Activated T-helper 2 cell treated with anti-CD3 and anti-CD28 coated beads, Interferon-gamma antibody, Interleukin-2, Interleukin-4, amounts not matched to agents 10 μg/mL and 5 μg/mL and 100 μg/mL, durations not matched to agents 14 hours and 24 hours and 36 hours (primary cell): ENCODE results near the gene AMOT. TPM values are rescaled to one million over a fixed set of nuclear protein-coding genes. Genes with fewer than 3 reads are reported as not detected.

Source experiments
- DNase-seq: peaks from one replicate; pipeline ENCODE4 v3.0.0; 2021; ENCODE audit warnings: low spot score
- H3K27ac Mint-ChIP-seq: one replicate; pipeline ENCODE4 v1.8.0; 2021; ENCODE audit warnings: mixed read lengths
- H3K27me3 Mint-ChIP-seq: one replicate; pipeline ENCODE4 v1.8.0; 2021; ENCODE audit warnings: low read depth, mixed read lengths
- H3K36me3 Mint-ChIP-seq: one replicate; pipeline ENCODE4 v1.8.0; 2021; ENCODE audit warnings: low read depth, mixed read lengths
- H3K4me1 Mint-ChIP-seq: one replicate; pipeline ENCODE4 v1.8.0; 2021; ENCODE audit warnings: low read depth, mixed read lengths
- H3K4me3 Mint-ChIP-seq: one replicate; pipeline ENCODE4 v1.8.0; 2021; ENCODE audit warnings: low read depth, mild to moderate bottlenecking, moderate library complexity, mixed read lengths
- H3K9me3 Mint-ChIP-seq: one replicate; pipeline ENCODE4 v1.8.0; 2021; ENCODE audit warnings: mixed read lengths
- intact Hi-C: fragments of 100-400 bp; cut with micrococcal nuclease; formaldehyde crosslinking; loops from one replicate; pipeline ENCODE4 v1.15.1; 2023
- total RNA-seq: library from RNA; stranded (reverse); gene quantifications from 2 replicates; pipeline ENCODE4 v1.2.3, GENCODE V29; 2022

The AMOT gene
- total RNA-seq, 1 donor from 2014 or later = 1.7 TPM

DNA sequence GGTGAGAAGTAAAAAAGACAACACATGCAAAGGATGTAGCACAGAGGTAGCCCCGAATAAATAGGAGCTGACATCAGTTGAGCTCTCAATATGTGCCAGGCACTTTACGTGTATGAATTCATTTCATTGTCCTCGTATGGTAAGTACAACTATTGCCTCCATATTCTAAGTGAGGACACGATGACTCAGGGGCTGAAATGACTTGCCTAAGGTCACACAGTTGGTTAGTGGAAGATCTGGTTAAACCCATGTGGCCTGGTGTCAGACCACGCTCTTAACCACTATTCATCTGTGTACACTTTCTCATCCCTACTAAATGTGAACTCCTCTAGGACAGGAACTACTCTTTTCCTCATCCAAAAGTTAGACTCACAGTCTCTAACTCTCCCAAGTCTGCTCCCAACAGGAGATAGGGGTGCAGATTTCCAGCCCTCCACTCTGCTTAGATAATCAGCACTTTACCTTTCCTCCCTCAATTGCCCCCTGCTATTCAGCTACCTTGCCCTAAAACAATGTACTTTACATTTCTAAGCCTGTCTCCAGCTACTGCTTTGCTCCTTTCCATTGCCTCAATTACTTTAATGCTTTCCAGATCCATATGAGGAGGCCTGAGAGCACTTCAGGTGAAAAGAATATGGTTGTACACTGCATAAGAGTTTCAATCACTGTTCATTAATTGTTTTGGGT, 102.1 kb downstream of the AMOT start:
- no peak overlapping the region for H3K4me3 Mint-ChIP-seq
- no peaks in the 10 kb centered on the region for H3K36me3 Mint-ChIP-seq
- H3K27ac Mint-ChIP-seq = no peak overlapping the region
- H3K27me3 Mint-ChIP-seq = peaks cover 19% of the 10 kb centered on the region
- H3K4me1 Mint-ChIP-seq = no peaks in the 10 kb centered on the region
- intact Hi-C loops = no loop called here
- no peak for DNase-seq
- H3K9me3 Mint-ChIP-seq = no peaks in the 10 kb centered on the region

GRCh38 chrX:112736310-112736709, 104.3 kb downstream of the AMOT start:
- Mint-ChIP-seq H3K4me3 (no peak overlapping the region), H3K4me1 (no peaks in the 10 kb centered on the region), H3K9me3 (no peaks in the 10 kb centered on the region), H3K27me3 (peaks cover 16% of the 10 kb centered on the region), H3K36me3 (no peaks in the 10 kb centered on the region), H3K27ac (no peak overlapping the region)
- no peak for DNase-seq
- intact Hi-C loops = no loop called here

GRCh38 chrX:112735147-112735546, 105.5 kb downstream of the AMOT start:
- Mint-ChIP-seq H3K36me3 (no peaks in the 10 kb centered on the region), H3K27me3 (peaks cover 21% of the 10 kb centered on the region), H3K4me1 (no peaks in the 10 kb centered on the region), H3K27ac (no peak overlapping the region), H3K9me3 (no peaks in the 10 kb centered on the region), H3K4me3 (no peak overlapping the region)
- DNase-seq = no peak
- intact Hi-C loops = no loop called here

DNA sequence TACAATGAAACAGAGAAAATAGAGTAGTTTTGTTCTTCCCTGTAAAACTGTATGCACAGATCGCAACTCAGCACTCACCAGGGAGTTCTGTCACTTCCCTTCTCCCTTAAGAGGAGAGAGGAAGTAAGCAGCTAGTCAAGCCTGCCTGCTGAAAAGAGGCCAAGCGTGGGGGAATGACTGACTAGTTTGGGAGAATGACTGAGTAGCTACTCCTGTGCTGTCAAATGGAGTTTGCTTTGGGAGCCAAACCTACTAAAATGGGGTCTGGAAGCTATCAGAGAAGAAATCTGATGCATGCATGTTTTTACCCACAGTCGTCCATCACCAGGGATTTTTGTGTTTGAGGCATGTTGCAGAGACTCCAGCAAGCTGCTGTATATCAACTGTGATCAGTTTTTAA, 106.3 kb downstream of the AMOT start:
- intact Hi-C loops = no loop called here
- no peaks in the 10 kb centered on the region for H3K4me1 Mint-ChIP-seq
- H3K9me3 Mint-ChIP-seq = no peaks in the 10 kb centered on the region
- no peaks in the 10 kb centered on the region for H3K36me3 Mint-ChIP-seq
- no peak overlapping the region for H3K27ac Mint-ChIP-seq
- H3K4me3 Mint-ChIP-seq = no peak overlapping the region
- H3K27me3 Mint-ChIP-seq = peaks cover 19% of the 10 kb centered on the region
- DNase-seq = no peak

DNA sequence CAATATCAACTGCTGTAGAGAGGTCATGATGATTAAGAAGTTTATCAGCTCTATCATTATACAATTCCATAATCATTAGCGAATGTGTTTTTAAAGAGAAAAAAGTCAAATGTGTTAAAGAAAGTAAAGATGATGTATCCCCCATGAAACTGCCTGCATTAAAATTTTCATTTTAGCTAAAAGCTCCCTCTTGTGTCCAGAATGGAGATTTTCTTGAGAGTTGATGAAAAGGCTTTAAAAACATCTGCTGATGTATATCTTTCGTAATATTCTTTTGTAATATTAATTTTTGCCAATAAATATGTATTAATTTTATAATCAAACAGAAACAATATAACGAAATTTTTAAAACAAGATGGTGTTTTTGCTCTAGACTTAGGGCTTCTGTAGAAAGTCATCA, 108.8 kb downstream of the AMOT start:
- no peak overlapping the region for H3K4me3 Mint-ChIP-seq
- no peak for DNase-seq
- no peaks in the 10 kb centered on the region for H3K4me1 Mint-ChIP-seq
- H3K27ac Mint-ChIP-seq = no peak overlapping the region
- H3K36me3 Mint-ChIP-seq = no peaks in the 10 kb centered on the region
- H3K27me3 Mint-ChIP-seq = peaks cover 19% of the 10 kb centered on the region
- no peaks in the 10 kb centered on the region for H3K9me3 Mint-ChIP-seq
- intact Hi-C loops = no loop called here

Other genes with a start within 250 kb of the AMOT start
- not detected in 2 replicates for gene LHFPL1, start 160.9 kb downstream of the AMOT start, total RNA-seq